Effector memory CD4-positive, alpha-beta T cell (primary cell): Measurements from ENCODE around the gene TREML4.

Source experiments
- DNase-seq, 3 donors: peaks; one replicate each; pipeline ENCODE4 v3.0.0-alpha.2; 2020
- H3K27ac ChIP-seq: 2 replicates; pipeline ENCODE4 v1.7.0; 2013; ENCODE audit warnings: mild to moderate bottlenecking, low read length, moderate library complexity; ENCODE audit not compliant: insufficient read depth, poor library complexity, severe bottlenecking
- H3K27me3 ChIP-seq: replicated peaks from 2 replicates; pipeline ENCODE4 v1.7.0; 2013; ENCODE audit warnings: mild to moderate bottlenecking, low read length; ENCODE audit not compliant: insufficient read depth, control insufficient read depth, poor library complexity, severe bottlenecking
- H3K36me3 ChIP-seq: 2 replicates; pipeline ENCODE4 v1.7.0; 2013; ENCODE audit warnings: mild to moderate bottlenecking, low read length, moderate library complexity; ENCODE audit not compliant: control insufficient read depth, insufficient read depth
- H3K4me1 ChIP-seq: 2 replicates; pipeline ENCODE4 v1.7.0; 2013; ENCODE audit warnings: low read length, mild to moderate bottlenecking; ENCODE audit not compliant: control insufficient read depth, insufficient read depth, poor library complexity, severe bottlenecking
- H3K4me3 ChIP-seq: 2 replicates; pipeline ENCODE4 v1.7.0; 2013; ENCODE audit warnings: low read length, low read depth, mild to moderate bottlenecking; ENCODE audit not compliant: insufficient read depth, poor library complexity, severe bottlenecking
- H3K9me3 ChIP-seq: 2 replicates; pipeline ENCODE4 v1.7.0; 2013; ENCODE audit warnings: mild to moderate bottlenecking, low read length, moderate library complexity; ENCODE audit not compliant: control insufficient read depth

The TREML4 gene

GRCh38 chr6:41201764-41202173 is 26.4 kb upstream of the TREML4 start:
- H3K27ac ChIP-seq = peak overlapping the region; percentile 72
- no peaks in the 10 kb centered on the region for H3K36me3 ChIP-seq
- no peak overlapping the region for H3K4me3 ChIP-seq
- DNase-seq = no peak
- H3K9me3 ChIP-seq = no peaks in the 10 kb centered on the region
- peaks cover 45% of the 10 kb centered on the region for H3K4me1 ChIP-seq
- no peaks in the 10 kb centered on the region for H3K27me3 ChIP-seq

- no peaks in the 10 kb centered on the region for H3K36me3 ChIP-seq
- H3K4me3 ChIP-seq = no peak overlapping the region
- H3K4me1 ChIP-seq = peaks cover 42% of the 10 kb centered on the region
- H3K9me3 ChIP-seq = no peaks in the 10 kb centered on the region
- DNase-seq = no peak
- H3K27me3 ChIP-seq = no peaks in the 10 kb centered on the region
- H3K27ac ChIP-seq = no peak overlapping the region
These were observed 24.0 kb upstream of the TREML4 start for GRCh38 chr6:41204156-41204555.

- Histone ChIP-seq H3K4me1 (no peaks in the 10 kb centered on the region), H3K27me3 (no peaks in the 10 kb centered on the region), H3K36me3 (no peaks in the 10 kb centered on the region), H3K4me3 (no peak overlapping the region), H3K9me3 (no peaks in the 10 kb centered on the region), H3K27ac (no peak overlapping the region)
- no peak for DNase-seq
These were observed 19.6 kb upstream of the TREML4 start for GRCh38 chr6:41208439-41209106.

- Histone ChIP-seq H3K36me3 (no peaks in the 10 kb centered on the region), H3K4me3 (no peak overlapping the region), H3K27me3 (no peaks in the 10 kb centered on the region), H3K27ac (no peak overlapping the region), H3K4me1 (no peaks in the 10 kb centered on the region), H3K9me3 (peaks cover 6% of the 10 kb centered on the region)
- no peak for DNase-seq
These were observed 18.4 kb upstream of the TREML4 start for GRCh38 chr6:41209547-41210320.

- no peaks in the 10 kb centered on the region for H3K36me3 ChIP-seq
- no peak overlapping the region for H3K27ac ChIP-seq
- peaks cover 7% of the 10 kb centered on the region for H3K9me3 ChIP-seq
- no peak overlapping the region for H3K4me3 ChIP-seq
- DNase-seq = no peak
- H3K27me3 ChIP-seq = no peaks in the 10 kb centered on the region
- no peaks in the 10 kb centered on the region for H3K4me1 ChIP-seq
These were observed 13.4 kb upstream of the TREML4 start for GRCh38 chr6:41214559-41215238.

- H3K4me3 ChIP-seq = no peak overlapping the region
These were observed 12.4 kb upstream of the TREML4 start for GRCh38 chr6:41215777-41216176.

GRCh38 chr6:41216616-41217015 is 11.5 kb upstream of the TREML4 start:
- H3K4me1 ChIP-seq = no peaks in the 10 kb centered on the region
- H3K36me3 ChIP-seq = no peaks in the 10 kb centered on the region
- peaks cover 7% of the 10 kb centered on the region for H3K9me3 ChIP-seq
- DNase-seq = no peak
- no peaks in the 10 kb centered on the region for H3K27me3 ChIP-seq
- H3K27ac ChIP-seq = no peak overlapping the region
- no peak overlapping the region for H3K4me3 ChIP-seq

More at GRCh38 chr6:41215777-41216176, 12.4 kb upstream of the TREML4 start:
- DNase-seq = no peak
- Histone ChIP-seq H3K27ac (no peak overlapping the region), H3K4me1 (no peaks in the 10 kb centered on the region), H3K9me3 (peaks cover 7% of the 10 kb centered on the region), H3K36me3 (no peaks in the 10 kb centered on the region), H3K27me3 (no peaks in the 10 kb centered on the region)

- DNase-seq = no peak
- Histone ChIP-seq H3K27me3 (no peaks in the 10 kb centered on the region), H3K9me3 (no peaks in the 10 kb centered on the region), H3K4me1 (no peaks in the 10 kb centered on the region), H3K36me3 (no peaks in the 10 kb centered on the region), H3K4me3 (no peak overlapping the region), H3K27ac (no peak overlapping the region)
These were observed 6.1 kb upstream of the TREML4 start for GRCh38 chr6:41222045-41222444.

GRCh38 chr6:41222513-41222912 is 5.6 kb upstream of the TREML4 start:
- no peak for DNase-seq
- H3K36me3 ChIP-seq = no peaks in the 10 kb centered on the region
- H3K4me3 ChIP-seq = no peak overlapping the region
- no peak overlapping the region for H3K27ac ChIP-seq
- no peaks in the 10 kb centered on the region for H3K4me1 ChIP-seq
- no peaks in the 10 kb centered on the region for H3K9me3 ChIP-seq
- no peaks in the 10 kb centered on the region for H3K27me3 ChIP-seq

GRCh38 chr6:41224800-41225199 is 3.3 kb upstream of the TREML4 start:
- DNase-seq = no peak
- H3K4me1 ChIP-seq = no peaks in the 10 kb centered on the region
- H3K27me3 ChIP-seq = no peaks in the 10 kb centered on the region
- no peaks in the 10 kb centered on the region for H3K9me3 ChIP-seq
- no peaks in the 10 kb centered on the region for H3K36me3 ChIP-seq
- no peak overlapping the region for H3K27ac ChIP-seq
- no peak overlapping the region for H3K4me3 ChIP-seq
